ENCODE results near the gene OR4D11.

DNA sequence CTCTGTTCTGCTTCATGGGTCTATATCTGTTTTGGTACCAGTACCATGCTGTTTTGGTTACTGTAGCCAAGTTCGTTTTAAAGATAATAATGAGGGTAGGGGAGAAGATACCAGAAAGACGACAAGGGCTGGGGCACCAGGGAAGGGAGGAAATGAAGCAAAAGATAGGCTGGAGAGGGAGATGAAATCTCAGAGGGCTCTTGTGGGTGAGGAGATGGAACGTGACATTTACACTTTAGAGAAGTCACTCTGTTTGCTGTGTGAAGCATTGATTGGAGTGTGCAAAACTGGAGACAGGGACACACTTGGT is 41.4 kb downstream of the OR4D11 start:
- TF ChIP-seq, protein P1, sequence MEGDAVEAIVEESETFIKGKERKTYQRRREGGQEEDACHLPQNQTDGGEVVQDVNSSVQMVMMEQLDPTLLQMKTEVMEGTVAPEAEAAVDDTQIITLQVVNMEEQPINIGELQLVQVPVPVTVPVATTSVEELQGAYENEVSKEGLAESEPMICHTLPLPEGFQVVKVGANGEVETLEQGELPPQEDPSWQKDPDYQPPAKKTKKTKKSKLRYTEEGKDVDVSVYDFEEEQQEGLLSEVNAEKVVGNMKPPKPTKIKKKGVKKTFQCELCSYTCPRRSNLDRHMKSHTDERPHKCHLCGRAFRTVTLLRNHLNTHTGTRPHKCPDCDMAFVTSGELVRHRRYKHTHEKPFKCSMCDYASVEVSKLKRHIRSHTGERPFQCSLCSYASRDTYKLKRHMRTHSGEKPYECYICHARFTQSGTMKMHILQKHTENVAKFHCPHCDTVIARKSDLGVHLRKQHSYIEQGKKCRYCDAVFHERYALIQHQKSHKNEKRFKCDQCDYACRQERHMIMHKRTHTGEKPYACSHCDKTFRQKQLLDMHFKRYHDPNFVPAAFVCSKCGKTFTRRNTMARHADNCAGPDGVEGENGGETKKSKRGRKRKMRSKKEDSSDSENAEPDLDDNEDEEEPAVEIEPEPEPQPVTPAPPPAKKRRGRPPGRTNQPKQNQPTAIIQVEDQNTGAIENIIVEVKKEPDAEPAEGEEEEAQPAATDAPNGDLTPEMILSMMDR (IDR thresholded peaks at IDR 0.05; ENCODE audit: extremely low read depth in 1 of 2, insufficient read depth in 1 of 2, low read depth in 1 of 2, low read length in 2 of 2) = no peak
- TF ChIP-seq POLR2A (IDR thresholded peaks at IDR 0.05; ENCODE audit: low read depth, low read length) (no peak), POLR2AphosphoS5 (IDR thresholded peaks at IDR 0.05; ENCODE audit: insufficient read depth, low read depth, low read length) (no peak), EZH2 (IDR thresholded peaks at IDR 0.05; ENCODE audit: borderline replicate concordance, low read depth, low read length, severe bottlenecking) (no peak), JUN (IDR thresholded peaks at IDR 0.05; ENCODE audit: borderline replicate concordance, insufficient read depth, insufficient read length, low read depth) (no peak), MYC (IDR thresholded peaks at IDR 0.05; ENCODE audit: low read depth, low read length) (no peak), GATA2 (IDR thresholded peaks at IDR 0.05; ENCODE audit: insufficient read depth, insufficient read length, low read depth, low read length) (no peak), FOS (IDR thresholded peaks at IDR 0.05; ENCODE audit: borderline replicate concordance, insufficient read depth, low read length) (no peak)
- TF ChIP-seq, protein P2, sequence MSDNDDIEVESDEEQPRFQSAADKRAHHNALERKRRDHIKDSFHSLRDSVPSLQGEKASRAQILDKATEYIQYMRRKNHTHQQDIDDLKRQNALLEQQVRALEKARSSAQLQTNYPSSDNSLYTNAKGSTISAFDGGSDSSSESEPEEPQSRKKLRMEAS (IDR thresholded peaks at IDR 0.05; ENCODE audit: insufficient read depth, insufficient read length) = no peak
